ENCODE measurements around the gene PRSS21.

PRSS21 gene

GRCh38 chr16:2779978-2780898, 36.8 kb upstream of the PRSS21 start:
- no peak for DNase-seq

DNA sequence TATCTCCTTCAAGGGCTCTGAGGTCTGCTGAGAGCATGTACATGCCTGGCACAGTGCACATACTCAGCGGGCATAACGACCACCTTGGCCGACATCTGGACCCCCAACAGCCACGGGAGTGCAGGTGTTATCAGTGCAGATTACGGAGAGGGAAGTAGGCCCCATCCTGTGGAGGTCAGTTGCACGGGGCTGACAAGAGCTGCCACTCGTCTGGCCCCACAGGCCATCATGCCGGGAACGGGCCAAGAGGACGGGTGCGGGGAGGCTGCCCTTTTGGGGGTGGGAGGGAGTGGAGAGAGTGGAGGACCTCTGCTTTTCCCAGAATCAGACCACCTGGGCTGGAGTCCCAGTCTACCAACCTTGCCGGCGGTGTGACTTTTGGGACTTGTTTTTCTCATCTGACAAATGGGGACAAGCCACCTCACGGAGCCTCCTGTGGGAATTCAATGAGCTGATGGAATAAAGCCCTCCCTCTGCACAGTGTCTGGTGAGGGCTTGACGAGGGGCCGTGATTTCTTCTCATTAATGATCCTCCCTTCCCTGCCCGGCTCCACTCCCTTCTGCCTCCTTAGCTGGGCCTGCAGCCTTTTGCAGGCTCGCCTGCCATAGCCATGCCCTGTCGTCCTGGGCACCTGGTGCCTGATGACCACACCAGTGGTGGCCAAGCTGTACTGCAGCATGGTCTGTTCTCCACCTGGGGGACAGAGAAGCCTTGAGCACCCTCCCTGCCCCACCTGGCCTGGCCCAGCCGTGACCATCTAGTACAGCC, 34.3 kb upstream of the PRSS21 start:
- no peak for DNase-seq

- no peak for DNase-seq
Observed at GRCh38 chr16:2783581-2784357, 33.3 kb upstream of the PRSS21 start.

- DNase-seq = no peak
Observed at GRCh38 chr16:2784358-2785100, 32.5 kb upstream of the PRSS21 start.

GRCh38 chr16:2785101-2785991, 31.7 kb upstream of the PRSS21 start:
- peak; percentile 51 for DNase-seq

DNA sequence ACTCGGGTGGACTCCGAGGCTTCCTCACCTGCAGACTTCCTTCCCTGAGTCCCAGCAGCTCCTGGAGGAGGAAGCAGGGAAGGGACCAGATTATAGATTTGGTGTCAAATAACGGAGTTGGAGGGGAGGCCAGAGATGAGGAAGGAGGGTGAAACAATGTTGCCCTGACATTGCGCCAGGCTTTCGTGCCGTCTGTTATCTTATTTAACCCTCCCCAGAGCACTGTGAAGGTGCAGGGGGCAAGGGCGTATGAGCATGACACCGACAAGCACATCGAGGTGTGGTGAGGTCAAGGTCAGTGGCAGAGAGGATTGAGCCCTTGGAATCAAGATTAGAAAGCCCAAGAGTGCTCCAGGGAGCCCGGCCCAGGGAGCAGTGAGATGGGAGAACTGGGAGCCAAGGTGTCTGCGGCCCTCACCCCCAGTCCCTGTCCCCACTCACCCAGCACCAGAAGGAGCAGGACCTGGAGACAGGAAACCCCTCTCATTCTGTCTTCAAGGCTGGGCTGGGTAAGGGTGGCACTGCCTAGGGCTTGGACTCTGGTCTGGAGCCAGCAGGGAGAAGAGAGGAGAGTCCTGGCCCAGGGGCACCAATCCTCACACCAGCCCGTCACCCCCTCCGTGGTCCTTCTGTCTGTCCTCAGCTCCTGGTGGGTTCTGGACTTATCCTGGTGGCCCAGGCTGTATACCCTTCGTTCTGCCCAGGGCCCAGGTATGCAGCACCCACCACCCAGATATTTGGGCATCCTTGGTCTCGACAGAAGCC, 30.8 kb upstream of the PRSS21 start:
- DNase-seq = no peak

GRCh38 chr16:2786826-2787151, 30.2 kb upstream of the PRSS21 start:
- DNase-seq = no peak

DNA sequence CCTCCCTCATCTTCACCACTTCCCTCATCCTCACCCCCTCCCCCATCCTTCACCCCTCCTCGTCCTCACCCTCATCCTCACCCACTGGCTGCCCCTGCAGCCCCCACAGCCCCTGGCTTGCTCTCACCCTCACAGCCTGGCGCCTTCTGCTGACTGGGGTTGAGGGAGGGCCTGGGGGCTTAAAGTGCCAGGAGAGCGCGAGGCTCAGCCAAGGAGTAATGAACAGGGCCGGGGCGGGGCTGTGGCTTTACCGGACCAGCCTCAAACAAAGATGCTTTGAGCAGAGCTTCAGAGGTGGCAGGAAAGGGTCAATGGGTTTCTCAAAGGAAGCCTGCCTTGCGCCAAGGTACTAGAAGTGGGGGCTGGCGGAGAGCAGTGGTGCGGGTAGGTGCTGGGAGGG, 29.6 kb upstream of the PRSS21 start, which contains the start of gene PRSS33:
Gene PRSS33, minus strand, starts transcription at position 155 of the 400 bp plus-strand sequence. CDS start 1,013 bp downstream, outside the sequence.
- DNase-seq = no peak

- DNase-seq = no peak
Observed at GRCh38 chr16:2787961-2788360, 29.1 kb upstream of the PRSS21 start.

DNA sequence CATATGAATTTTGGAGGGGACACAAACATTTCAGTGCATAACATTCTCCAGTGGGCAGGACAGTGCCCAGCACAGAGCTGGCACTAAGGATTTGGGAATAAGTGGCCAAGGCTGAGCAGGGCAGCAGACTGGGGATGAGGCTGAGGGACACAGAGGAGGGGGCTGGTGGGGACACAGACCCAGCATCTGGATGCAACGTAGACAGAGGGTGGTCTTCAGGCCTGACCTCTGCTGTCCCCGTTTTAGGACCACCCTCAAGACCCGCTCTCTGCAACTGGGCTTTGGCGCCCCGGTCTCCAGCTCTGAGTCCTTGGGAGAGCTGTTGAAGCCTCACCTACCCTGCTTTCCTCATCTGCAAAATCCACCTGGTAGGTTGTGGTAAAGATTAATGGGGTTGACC, 26.4 kb upstream of the PRSS21 start:
- DNase-seq = no peak

GRCh38 chr16:2791174-2791573, 25.9 kb upstream of the PRSS21 start:
- DNase-seq = no peak

DNA sequence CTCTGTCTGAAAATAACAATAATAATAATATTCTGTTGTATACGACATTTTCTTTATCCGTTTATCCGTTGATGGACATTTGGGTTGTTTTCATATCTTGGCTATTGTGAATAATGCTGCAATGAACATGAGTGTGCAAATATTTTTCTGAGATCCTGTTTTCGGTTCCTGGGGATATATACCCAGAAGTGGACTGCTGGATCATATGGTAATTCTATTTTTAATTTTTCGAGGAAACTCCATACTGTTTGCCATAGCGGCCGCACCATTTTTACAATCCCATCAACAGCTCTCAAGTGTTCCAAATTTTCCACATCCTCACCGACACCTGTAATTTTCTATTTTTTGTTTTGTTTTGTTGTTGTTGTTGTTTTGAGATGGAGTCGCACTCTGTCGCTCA, 24.1 kb upstream of the PRSS21 start:
- DNase-seq = no peak

GRCh38 chr16:2795395-2796143, 21.5 kb upstream of the PRSS21 start:
- DNase-seq = no peak

GRCh38 chr16:2798723-2799204, 18.3 kb upstream of the PRSS21 start:
- no peak for DNase-seq

DNA sequence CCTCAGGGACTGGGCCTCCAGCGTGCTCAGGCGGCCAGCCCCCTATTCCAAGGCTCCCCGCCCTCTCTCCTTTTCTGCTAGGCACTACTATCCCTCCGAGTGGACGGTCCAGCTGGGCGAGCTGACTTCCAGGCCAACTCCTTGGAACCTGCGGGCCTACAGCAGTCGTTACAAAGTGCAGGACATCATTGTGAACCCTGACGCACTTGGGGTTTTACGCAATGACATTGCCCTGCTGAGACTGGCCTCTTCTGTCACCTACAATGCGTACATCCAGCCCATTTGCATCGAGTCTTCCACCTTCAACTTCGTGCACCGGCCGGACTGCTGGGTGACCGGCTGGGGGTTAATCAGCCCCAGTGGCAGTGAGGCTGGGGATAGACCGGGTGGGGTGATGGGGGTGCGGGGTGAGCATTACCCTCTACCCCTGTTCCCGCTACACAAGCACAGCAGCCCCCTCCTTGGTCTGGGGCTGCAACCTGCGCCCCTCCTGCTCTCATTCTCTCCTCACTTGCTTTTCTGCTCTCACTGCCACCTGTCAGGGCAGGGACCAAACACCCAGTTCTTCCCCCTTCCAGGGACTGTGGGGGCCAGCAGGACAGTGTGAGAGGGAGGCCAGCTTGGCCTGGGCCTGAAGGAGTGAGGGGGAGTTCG, 17.7 kb upstream of the PRSS21 start:
- no peak for DNase-seq

DNA sequence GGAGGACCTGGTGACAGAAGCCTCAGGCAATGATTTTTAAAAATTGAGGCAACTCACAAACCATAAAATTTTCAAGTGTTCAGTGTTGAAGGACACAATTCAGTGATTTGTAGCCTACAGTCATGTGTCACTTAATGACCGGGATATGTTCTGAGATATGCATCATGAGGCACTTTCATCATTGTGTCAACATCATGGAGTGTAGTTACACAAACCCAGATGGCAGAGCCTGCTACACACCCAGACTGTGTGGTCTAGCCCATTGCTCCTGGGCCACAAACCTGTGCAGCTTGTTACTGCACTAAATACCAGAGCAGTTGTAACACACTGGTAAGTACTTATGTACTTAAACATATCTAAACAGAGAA, 17.2 kb upstream of the PRSS21 start:
- DNase-seq = no peak

DNA sequence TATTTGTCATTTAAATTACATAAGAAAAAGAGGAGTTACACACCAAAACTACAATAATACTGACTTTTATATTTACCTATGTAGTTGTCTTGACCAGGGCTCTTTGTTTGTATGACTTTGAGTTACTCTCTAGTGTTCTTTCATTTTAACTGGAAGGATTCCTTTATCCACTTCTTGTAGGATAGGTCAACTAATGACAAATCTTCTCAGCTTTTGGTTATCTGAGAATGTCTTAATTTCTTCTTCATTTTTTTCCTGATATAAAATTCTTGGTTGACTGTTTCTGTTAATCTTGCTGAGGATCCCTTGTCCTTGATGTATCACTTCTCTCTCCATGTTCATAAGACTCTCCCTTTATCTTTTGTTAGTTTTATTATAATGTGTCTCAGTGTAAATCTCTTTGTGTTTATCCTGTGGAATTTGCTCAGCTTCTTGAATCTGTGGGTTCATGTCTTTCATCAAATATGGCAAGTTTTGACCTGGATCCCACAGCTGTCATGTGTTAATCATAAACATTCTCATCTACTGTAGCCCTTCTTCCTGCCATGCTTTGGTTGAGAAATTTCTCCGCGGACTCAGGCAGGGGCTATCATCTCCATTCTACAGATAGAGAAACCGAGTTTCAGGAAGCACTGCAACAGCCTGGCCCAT, 13.4 kb upstream of the PRSS21 start:
- no peak for DNase-seq

GRCh38 chr16:2804728-2805127, 12.3 kb upstream of the PRSS21 start:
- DNase-seq = no peak

DNA sequence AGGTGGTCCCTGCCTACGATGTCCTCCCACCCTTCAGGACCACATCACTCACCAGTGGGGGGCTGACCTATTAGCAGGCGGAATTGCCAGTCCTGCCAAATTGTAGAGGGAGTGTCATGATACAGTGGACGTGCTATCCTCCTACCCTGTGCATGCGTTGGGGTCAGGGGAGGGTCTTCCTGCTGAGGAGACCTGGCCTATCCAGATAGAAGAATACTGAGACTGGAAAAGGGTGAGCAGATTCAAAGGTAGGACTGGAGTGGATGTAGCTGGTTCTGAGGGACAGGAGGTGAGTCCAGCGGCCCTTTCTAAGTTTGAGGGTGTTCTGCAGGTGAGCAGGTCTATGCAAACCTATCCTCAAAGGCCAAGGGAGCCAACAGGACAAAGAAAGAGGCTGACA, 10.8 kb upstream of the PRSS21 start:
- no peak for DNase-seq
